SU-DHL-6 (cell line): Measurements from ENCODE around the gene SH3RF3.

Experiments used
- H2AFZ ChIP-seq: fragments of 200-600 bp; sonication (generic); 2 replicates; pipeline ENCODE4 v1.6.1; 2014; ENCODE audit warnings: low read depth, mild to moderate bottlenecking, moderate library complexity, mixed read lengths, antibody characterized with exemption, low read length; ENCODE audit not compliant: severe bottlenecking
- H3F3A ChIP-seq: fragments of 200-600 bp; shearing (Covaris generic); 2 replicates; pipeline ENCODE4 v1.6.0; 2016; ENCODE audit warnings: antibody characterized with exemption, mild to moderate bottlenecking; ENCODE audit not compliant: insufficient read depth
- H3K27ac ChIP-seq: fragments of 200-600 bp; sonication (generic); 2 replicates; pipeline ENCODE4 v1.5.1; 2016; ENCODE audit warnings: low read depth, mild to moderate bottlenecking, low read length, moderate library complexity, mixed read lengths
- H3K27me3 ChIP-seq: fragments of 200-600 bp; sonication (generic), shearing (Covaris generic); 2 replicates; pipeline ENCODE4 v1.6.0; 2014; ENCODE audit warnings: mild to moderate bottlenecking, low read length
- H3K36me3 ChIP-seq: fragments of 200-600 bp; sonication (generic); 2 replicates; pipeline ENCODE4 v1.6.1; 2014; ENCODE audit warnings: mild to moderate bottlenecking, low read length, mixed read lengths
- H3K4me2 ChIP-seq: fragments of 300-600, 200-600 bp; shearing (Covaris generic), sonication (generic); 2 replicates; pipeline ENCODE4 v1.6.0; 2014; ENCODE audit warnings: low read length, low read depth, mild to moderate bottlenecking; ENCODE audit not compliant: poor library complexity, severe bottlenecking
- H3K4me3 ChIP-seq: fragments of 200-600 bp; sonication (generic); 2 replicates; pipeline ENCODE4 v1.5.1; 2014; ENCODE audit warnings: antibody characterized with exemption, low read length, mild to moderate bottlenecking, mixed read lengths; ENCODE audit not compliant: insufficient read depth, poor library complexity, severe bottlenecking
- H3K79me2 ChIP-seq: fragments of 200-600 bp; sonication (generic); 2 replicates; pipeline ENCODE4 v1.6.1; 2014; ENCODE audit warnings: mild to moderate bottlenecking, low read length, moderate library complexity; ENCODE audit not compliant: insufficient read depth
- H3K9ac ChIP-seq: fragments of 200-600 bp; sonication (generic); 2 replicates; pipeline ENCODE4 v1.7.0; 2014; ENCODE audit warnings: mild to moderate bottlenecking, low read length
- H3K9me2 ChIP-seq: fragments of 200-600 bp; sonication (generic); replicated peaks from 2 replicates; pipeline ENCODE4 v1.6.1; 2014; ENCODE audit warnings: low read length; ENCODE audit not compliant: insufficient read depth
- H3K9me3 ChIP-seq: fragments of 200-600 bp; sonication (generic); 2 replicates; pipeline ENCODE4 v1.6.1; 2014; ENCODE audit warnings: low read length, mixed read lengths; ENCODE audit not compliant: insufficient read depth
- H4K20me1 ChIP-seq: fragments of 200-600 bp; sonication (generic); 2 replicates; pipeline ENCODE4 v1.6.1; 2014; ENCODE audit warnings: low read depth, mild to moderate bottlenecking, antibody characterized with exemption, low read length, moderate library complexity, mixed read lengths
- EZH2phosphoT487 ChIP-seq: fragments of 200-600 bp; sonication (generic), shearing (Covaris generic); conservative IDR thresholded peaks from 2 replicates; pipeline ENCODE4 v1.6.1; 2018; ENCODE audit warnings: mild to moderate bottlenecking, antibody characterized with exemption, low read length, moderate library complexity, mixed read lengths
- TF ChIP-seq, protein P1 (sequence below): fragments of 200-600 bp; sonication (generic); IDR thresholded peaks from one replicate; pipeline ENCODE4 v1.5.1; 2017; ENCODE audit warnings: antibody characterized with exemption, mild to moderate bottlenecking, low read length, moderate library complexity; ENCODE audit not compliant: insufficient read depth, poor library complexity, severe bottlenecking

SH3RF3 gene

DNA sequence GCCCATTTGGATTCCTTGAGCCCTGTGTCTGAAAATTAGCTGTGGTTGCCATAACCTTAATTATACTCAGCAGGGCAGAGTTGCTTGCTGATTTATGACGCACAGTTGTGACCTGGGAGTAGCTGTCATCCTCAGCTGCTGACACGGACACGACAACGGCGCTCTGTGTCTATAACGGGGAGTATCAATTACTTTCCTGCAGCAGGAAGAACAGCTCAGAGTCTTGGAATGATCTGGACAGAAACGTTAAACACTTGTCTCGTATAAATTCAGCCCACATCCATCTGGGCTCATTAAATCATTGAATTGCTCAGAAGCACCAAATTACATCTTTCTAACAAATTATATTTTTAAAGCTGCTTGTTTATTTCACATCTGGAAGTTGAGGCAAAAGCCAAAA lies 368.5 kb downstream of the SH3RF3 start:
- H3K27ac ChIP-seq: no peak overlapping the region
- H3K9me3 ChIP-seq: no peaks in the 10 kb centered on the region
- H2AFZ ChIP-seq: no peak overlapping the region
- H3K4me2 ChIP-seq: no peak overlapping the region
- H3K27me3 ChIP-seq: no peaks in the 10 kb centered on the region
- H3K9ac ChIP-seq: no peak overlapping the region
- H3F3A ChIP-seq: no peaks in the 10 kb centered on the region
- H4K20me1 ChIP-seq: no peaks in the 10 kb centered on the region
- no peaks in the 10 kb centered on the region for H3K79me2 ChIP-seq
- H3K9me2 ChIP-seq: no peaks in the 10 kb centered on the region
- H3K36me3 ChIP-seq: no peaks in the 10 kb centered on the region
- no peak overlapping the region for H3K4me3 ChIP-seq
- TF ChIP-seq, protein P1, sequence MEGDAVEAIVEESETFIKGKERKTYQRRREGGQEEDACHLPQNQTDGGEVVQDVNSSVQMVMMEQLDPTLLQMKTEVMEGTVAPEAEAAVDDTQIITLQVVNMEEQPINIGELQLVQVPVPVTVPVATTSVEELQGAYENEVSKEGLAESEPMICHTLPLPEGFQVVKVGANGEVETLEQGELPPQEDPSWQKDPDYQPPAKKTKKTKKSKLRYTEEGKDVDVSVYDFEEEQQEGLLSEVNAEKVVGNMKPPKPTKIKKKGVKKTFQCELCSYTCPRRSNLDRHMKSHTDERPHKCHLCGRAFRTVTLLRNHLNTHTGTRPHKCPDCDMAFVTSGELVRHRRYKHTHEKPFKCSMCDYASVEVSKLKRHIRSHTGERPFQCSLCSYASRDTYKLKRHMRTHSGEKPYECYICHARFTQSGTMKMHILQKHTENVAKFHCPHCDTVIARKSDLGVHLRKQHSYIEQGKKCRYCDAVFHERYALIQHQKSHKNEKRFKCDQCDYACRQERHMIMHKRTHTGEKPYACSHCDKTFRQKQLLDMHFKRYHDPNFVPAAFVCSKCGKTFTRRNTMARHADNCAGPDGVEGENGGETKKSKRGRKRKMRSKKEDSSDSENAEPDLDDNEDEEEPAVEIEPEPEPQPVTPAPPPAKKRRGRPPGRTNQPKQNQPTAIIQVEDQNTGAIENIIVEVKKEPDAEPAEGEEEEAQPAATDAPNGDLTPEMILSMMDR: no peak
- TF ChIP-seq EZH2phosphoT487: no peak

DNA sequence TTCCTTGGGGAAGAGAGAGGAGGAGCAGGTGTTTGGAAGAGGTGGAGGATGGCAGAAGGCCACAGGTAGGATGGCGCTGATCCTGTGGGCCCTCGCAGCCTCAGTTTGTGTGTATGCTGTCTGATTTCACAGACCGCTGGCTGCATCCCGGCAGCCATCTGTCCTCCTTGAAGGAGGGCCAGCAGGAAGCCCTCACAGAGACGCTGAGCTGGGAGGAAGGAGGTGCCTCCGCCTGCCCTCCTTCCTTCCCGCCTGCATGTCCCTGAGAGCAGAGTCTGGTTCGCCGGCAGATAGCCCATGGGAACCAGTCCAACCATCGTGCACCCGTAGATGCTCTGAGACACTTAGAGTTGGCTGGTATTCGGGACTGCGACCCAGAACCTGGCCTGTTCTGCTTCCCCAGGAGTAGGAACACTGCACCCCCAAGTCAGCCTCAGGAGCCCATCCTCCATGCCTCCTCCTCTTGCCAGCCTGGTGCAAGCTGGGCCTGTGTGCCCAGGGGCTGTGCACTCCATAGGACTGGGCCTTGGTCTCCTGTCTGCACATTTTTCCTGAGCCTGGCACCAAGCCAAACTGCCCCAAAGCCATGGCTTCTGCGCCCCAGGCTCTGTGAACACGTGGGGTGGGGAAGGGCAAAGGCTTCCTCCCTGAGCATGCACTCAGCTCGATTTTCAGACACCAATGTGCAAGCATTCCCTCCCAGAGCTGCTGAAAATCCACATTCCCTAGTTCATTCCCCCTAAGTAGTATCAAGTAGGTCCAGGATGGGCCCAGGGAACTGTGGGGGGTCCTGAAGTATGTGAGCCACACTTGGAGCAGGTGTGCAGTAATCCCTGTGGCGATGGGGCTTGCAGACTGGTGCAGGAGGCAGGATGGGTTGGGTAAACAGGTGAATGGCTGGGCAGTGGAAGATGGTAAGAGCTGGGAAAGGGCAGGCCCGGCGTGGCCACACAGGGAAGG lies 369.2 kb downstream of the SH3RF3 start:
- no peak for TF ChIP-seq EZH2phosphoT487
- TF ChIP-seq, protein P1: no peak
- H3K27ac ChIP-seq: no peak overlapping the region

DNA sequence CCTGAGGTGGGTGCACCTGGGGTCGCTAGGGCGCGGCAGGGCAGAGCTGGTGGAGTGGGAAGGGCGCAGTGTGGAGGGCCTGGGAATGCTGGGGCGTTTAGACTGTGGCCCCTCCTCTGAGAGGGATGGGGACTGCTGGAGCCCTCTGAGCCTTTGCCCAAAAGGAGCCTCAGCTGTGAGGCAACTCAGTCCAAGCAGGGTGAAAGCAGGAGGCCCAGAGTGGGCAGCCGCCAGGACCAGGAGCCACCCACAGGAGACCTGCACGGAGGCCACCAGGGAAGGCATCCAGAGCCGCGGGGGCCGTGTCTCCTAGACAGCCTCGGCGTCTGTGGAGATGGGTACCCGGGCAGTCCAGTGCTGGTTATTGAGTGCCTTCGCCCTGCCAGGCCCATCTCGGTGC lies 369.9 kb downstream of the SH3RF3 start:
- Histone ChIP-seq H3K9me2 (no peaks in the 10 kb centered on the region), H3K4me2 (no peak overlapping the region), H4K20me1 (no peaks in the 10 kb centered on the region), H3K36me3 (no peaks in the 10 kb centered on the region), H3F3A (no peaks in the 10 kb centered on the region), H3K9ac (no peak overlapping the region), H3K9me3 (no peaks in the 10 kb centered on the region), H2AFZ (no peak overlapping the region), H3K27me3 (no peaks in the 10 kb centered on the region), H3K79me2 (no peaks in the 10 kb centered on the region), H3K27ac (no peak overlapping the region), H3K4me3 (no peak overlapping the region)
- TF ChIP-seq, protein P1: no peak
- no peak for TF ChIP-seq EZH2phosphoT487

More for the DNA sequence above, 369.2 kb downstream of the SH3RF3 start:
- Histone ChIP-seq H3K9me3 (no peaks in the 10 kb centered on the region), H3K9me2 (no peaks in the 10 kb centered on the region), H3K4me3 (no peak overlapping the region), H4K20me1 (no peaks in the 10 kb centered on the region), H2AFZ (no peak overlapping the region), H3K9ac (no peak overlapping the region), H3F3A (no peaks in the 10 kb centered on the region), H3K27me3 (no peaks in the 10 kb centered on the region), H3K36me3 (no peaks in the 10 kb centered on the region), H3K79me2 (no peaks in the 10 kb centered on the region), H3K4me2 (no peak overlapping the region)
